ENCODE measurements around the gene FHOD3.

The FHOD3 gene

DNA sequence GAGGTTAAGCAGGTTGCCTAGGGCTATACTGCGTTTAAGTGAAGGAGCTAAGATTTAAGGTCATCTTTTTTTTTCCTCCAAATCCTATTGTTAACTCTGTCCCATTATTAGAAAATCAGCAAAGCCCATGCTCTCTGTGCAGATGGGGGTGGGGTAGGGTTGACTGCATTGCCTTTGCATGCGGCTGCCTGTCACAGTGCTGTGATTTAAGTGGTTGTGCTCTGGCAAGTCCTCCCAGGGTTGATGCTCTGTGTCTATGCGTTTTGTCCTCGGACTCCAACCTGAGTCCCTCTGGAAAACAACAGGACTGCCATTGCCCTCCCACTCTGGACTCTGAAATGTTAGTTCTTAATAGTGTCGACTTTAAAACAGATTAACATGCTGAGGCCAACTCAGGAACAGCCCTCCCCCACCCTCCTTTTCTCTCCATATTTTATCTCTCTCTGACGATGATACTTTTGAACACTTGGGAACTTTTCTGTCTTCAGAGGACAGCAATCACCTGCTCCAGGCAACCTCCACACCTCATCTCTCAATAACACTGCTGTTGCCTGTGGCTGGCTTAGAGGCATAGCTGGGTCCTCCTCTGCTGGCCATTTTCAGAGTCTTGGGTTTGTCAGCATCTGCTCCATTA lies 5.8 kb downstream of the FHOD3 start:
- no peak for DNase-seq

GRCh38 chr18:36304723-36305122 lies 7.2 kb downstream of the FHOD3 start:
- no peak for TF ChIP-seq POLR2A (IDR thresholded peaks at IDR 0.05; ENCODE audit: low read length)
- TF ChIP-seq GATA1 (IDR thresholded peaks at IDR 0.05; ENCODE audit: low read depth, low read length) = no peak
- DNase-seq = no peak

More for the DNA sequence above, 5.8 kb downstream of the FHOD3 start:
- TF ChIP-seq GATA1 (IDR thresholded peaks at IDR 0.05; ENCODE audit: low read depth, low read length) (no peak), POLR2A (IDR thresholded peaks at IDR 0.05; ENCODE audit: low read length) (no peak)

- no peak for TF ChIP-seq GATA1 (IDR thresholded peaks at IDR 0.05; ENCODE audit: low read depth, low read length)
- no peak for TF ChIP-seq POLR2A (IDR thresholded peaks at IDR 0.05; ENCODE audit: low read length)
- DNase-seq = no peak
These were observed 7.9 kb downstream of the FHOD3 start for GRCh38 chr18:36305375-36305774.

DNA sequence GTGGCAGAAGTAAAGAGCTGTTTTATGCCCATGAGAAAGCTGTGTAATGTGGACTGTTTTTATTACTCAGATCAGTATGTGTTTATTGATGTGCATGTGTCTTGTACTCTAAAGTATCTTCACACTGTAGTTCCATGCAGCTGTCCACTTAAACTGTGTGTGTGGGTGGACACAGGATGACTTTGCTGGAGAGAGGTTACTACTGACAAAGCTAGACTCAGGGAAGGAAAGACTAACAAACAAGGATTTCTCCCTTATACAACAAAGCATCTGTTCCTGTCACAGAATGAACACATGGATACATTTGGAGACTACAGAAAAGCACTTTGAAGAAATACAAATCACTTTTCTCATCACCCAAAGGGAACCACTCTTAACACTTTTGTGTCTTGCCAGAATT lies 10.0 kb downstream of the FHOD3 start:
- no peak for TF ChIP-seq GATA1 (IDR thresholded peaks at IDR 0.05; ENCODE audit: low read depth, low read length)
- TF ChIP-seq POLR2A (IDR thresholded peaks at IDR 0.05; ENCODE audit: low read length) = no peak
- no peak for DNase-seq

- no peak for TF ChIP-seq POLR2A (IDR thresholded peaks at IDR 0.05; ENCODE audit: low read length)
- TF ChIP-seq GATA1 (IDR thresholded peaks at IDR 0.05; ENCODE audit: low read depth, low read length) = no peak
- no peak for DNase-seq
These were observed 11.4 kb downstream of the FHOD3 start for GRCh38 chr18:36308711-36309435.

DNA sequence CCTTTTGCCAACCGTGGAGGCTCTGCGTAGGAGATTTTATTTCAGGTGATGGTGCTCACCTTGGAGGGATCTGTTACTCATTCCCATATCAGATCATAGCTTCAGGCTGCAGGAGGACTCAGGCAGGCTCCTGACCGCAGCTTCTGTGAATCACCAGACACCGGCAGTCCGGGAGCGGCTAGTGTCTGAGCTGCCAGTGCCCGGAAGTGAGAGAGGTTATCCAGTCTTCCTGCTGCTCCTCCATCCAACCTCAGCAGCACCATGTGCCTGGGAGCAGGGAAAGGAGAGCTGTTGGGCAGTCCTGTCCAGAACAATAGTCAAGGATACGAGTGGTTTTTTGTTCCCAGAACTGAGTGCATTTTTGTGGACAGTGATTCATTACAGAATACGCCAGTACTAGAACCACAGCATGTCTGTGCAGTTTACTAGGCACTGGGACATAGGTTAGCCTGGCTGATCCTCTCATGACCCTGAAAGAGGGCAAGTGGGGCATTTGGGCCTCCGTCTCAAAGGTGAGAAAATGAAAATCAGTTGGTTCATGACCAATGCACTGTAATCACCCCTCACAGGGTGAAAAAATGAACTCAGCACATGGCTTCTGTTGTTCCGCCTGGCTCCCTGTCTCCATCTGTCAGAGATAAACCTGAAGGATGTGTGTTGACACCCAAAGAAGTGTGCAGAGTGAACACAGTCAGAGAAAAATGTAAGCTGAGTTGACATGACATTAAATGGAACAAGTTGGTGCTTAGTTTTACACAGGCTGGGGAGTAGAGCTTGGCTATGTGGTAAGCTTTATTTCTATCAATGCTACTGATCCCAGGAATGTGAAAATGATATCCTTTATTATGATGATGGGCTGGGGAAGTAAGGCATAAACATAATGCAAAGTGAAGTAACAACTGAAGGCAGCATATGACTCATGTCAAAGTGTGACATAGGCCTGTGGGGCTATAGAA lies 12.2 kb downstream of the FHOD3 start:
- TF ChIP-seq POLR2A (IDR thresholded peaks at IDR 0.05; ENCODE audit: low read length) (no peak), GATA1 (IDR thresholded peaks at IDR 0.05; ENCODE audit: low read depth, low read length) (no peak)
- DNase-seq = no peak

DNA sequence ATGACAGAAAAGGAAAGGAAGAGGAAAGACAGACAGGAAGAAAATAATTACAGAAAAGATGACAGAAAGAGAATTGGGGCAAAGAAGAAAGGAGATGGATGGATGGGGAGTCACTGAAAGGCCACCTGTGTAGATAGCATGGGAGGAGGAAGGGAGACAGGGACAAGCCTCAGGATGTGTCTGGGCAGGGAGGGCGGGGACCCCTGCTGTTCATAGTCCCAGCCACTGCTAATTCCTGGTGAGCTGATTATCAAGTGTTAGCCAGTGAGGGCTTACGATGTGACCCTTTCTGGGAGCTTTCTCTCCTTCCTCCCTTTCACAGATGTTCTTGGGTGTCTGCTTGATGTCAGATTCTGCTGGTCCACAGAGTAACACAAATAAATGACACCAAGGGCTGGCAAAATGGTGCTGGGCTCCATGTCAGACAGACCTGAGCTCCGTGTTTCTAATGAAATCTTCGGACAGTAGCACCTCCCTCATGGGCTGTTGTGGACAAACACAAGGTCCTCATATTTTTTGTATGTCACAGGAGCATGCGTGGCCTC lies 13.6 kb downstream of the FHOD3 start:
- TF ChIP-seq GATA1 (IDR thresholded peaks at IDR 0.05; ENCODE audit: low read depth, low read length) (no peak), POLR2A (IDR thresholded peaks at IDR 0.05; ENCODE audit: low read length) (no peak)
- DNase-seq = no peak

- TF ChIP-seq GATA1 (IDR thresholded peaks at IDR 0.05; ENCODE audit: low read depth, low read length) = no peak
- TF ChIP-seq POLR2A (IDR thresholded peaks at IDR 0.05; ENCODE audit: low read length) = no peak
- DNase-seq = no peak
These were observed 15.4 kb downstream of the FHOD3 start for GRCh38 chr18:36312806-36313395.

DNA sequence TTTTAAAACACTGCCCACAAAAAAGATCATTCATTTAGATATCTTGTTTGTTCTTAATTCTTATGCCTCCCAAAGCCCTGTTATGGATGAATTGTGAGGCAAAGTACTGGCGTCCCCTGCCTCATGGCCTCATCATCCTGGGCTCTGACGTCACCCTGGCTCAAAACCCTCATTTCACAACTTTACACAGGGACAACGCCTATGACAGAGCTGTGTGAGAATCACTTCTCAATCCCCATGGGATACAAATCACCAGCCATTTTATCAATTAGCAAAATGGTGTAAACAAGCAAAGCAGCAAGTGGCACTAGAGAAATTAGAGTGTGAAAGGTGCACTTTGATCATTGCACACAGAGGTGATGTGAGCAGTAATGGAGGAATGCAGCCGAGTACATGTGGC lies 16.6 kb downstream of the FHOD3 start:
- TF ChIP-seq POLR2A (IDR thresholded peaks at IDR 0.05; ENCODE audit: low read length) = no peak
- no peak for TF ChIP-seq GATA1 (IDR thresholded peaks at IDR 0.05; ENCODE audit: low read depth, low read length)
- no peak for DNase-seq

DNA sequence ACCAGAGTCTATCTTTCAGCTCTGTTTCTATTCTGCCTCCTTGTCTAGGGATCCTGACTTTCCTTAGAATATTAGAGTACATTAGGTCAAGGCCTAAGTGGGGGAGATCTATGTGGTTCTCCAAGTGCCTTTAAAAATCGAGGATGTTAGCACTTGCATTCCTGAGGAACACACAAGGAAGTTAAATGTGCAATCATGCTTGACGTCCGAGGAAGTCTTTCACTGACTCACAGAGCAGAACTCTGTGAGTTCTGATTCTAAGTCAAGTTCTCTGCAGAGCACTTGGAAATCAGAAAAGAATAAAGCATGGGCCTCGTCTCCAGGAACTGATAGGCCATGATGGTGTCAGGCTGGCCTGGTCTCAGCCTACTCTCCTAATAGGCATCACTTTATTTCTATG lies 17.2 kb downstream of the FHOD3 start:
- TF ChIP-seq GATA1 (IDR thresholded peaks at IDR 0.05; ENCODE audit: low read depth, low read length) = no peak
- TF ChIP-seq POLR2A (IDR thresholded peaks at IDR 0.05; ENCODE audit: low read length) = no peak
- no peak for DNase-seq

DNA sequence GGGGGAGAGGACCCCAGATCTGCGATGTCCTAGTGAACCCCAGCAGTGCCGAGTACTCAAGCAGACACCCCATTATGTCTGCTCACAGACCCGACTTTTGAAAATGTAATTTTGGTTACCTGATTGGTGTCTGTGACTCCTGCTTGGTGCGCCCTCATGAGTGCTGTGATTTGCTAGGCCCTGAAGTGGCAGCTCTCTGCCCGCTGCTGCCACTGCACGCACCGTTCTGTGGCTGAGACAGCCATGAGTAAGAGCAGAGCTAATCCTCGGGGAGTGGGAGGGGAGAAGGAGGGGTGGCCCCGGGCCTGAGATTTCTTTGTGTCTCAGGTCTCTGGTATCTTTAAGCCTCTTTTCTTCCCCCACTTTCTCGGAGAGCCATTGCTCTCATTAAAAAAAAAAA lies 18.2 kb downstream of the FHOD3 start:
- TF ChIP-seq POLR2A (IDR thresholded peaks at IDR 0.05; ENCODE audit: low read length) (no peak), GATA1 (IDR thresholded peaks at IDR 0.05; ENCODE audit: low read depth, low read length) (no peak)
- DNase-seq = no peak

- DNase-seq = no peak
- no peak for TF ChIP-seq POLR2A (IDR thresholded peaks at IDR 0.05; ENCODE audit: low read length)
- TF ChIP-seq GATA1 (IDR thresholded peaks at IDR 0.05; ENCODE audit: low read depth, low read length) = no peak
These were observed 18.7 kb downstream of the FHOD3 start for GRCh38 chr18:36316246-36316645.

DNA sequence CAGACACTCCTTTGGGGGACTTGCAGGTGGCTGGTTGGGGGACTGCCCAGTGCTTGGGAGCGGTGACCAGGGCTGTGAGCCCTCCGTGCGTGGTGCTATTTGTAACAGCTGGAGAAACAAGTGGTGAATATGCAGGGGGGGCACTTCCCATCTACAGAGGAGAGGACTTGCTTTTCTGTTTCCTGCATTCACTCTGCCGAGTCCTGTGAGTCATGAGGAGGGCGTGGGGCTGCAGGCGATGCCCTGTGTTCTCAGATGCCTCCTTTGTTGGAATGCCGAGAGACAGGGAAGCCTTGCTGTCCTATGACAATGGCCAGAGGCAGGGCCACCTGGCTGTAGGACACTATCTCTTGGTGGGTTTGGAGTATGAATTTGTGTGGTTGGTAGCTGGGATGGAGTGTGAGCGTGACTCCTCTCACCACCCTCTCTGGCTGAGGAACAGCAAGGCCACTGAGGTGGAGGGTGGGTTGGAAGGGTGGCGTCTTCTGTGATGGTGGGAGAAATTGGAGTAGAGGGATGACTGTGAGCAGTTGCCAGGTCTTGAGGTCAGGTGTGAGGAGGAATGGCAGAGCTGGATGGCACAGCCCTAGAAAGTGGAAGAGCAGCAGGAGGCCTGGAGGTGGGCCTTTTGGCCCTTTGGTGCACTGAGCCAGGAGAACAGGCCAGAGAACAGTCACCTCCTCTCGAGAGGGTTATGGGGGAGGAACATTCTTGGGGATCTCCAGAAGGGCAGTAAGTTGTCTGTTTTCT lies 24.3 kb downstream of the FHOD3 start:
- TF ChIP-seq POLR2A (IDR thresholded peaks at IDR 0.05; ENCODE audit: low read length) (no peak), GATA1 (IDR thresholded peaks at IDR 0.05; ENCODE audit: low read depth, low read length) (no peak)
- no peak for DNase-seq
